Fibroblast of lung (primary cell): ENCODE measurements around the gene TRAF6.
"Not testable (repeated sequence)": the region's sequence is repeated elsewhere in the genome, so short reads cannot be mapped to it uniquely, and the experiment has no call there.

Experiments
- EZH2 ChIP-seq: IDR thresholded peaks from 2 replicates; pipeline ENCODE4 v1.5.1; 2012; ENCODE audit warnings: low read length, control low read depth, mild to moderate bottlenecking; ENCODE audit errors: missing control alignments
- TF ChIP-seq, protein P1 (sequence below), 2 donors: IDR thresholded peaks in 1 of 2; conservative IDR thresholded peaks in 1 of 2; 1 replicate in 1 of 2; 2 replicates in 1 of 2; pipeline ENCODE4 v1.5.1; 2011 to 2012; ENCODE audit warnings: low read length in 2 of 2, control low read depth in 1 of 2, inconsistent platforms in 1 of 2, low read depth in 1 of 2, mild to moderate bottlenecking in 1 of 2

DNA sequence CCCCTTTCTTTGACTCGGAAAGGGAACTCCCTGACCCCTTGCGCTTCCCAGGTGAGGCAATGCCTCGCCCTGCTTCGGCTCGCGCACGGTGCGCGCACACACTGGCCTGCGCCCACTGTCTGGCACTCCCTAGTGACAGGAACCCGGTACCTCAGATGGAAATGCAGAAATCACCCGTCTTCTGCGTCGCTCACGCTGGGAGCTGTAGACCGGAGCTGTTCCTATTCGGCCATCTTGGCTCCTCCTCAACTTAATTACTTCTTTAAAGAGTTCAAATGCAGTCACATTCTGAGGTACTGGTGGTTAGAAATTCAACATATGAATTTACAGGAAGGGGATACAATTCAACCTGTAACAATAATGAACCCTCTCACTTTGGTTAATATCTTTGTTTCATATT lies 47.3 kb upstream of the TRAF6 start:
- TF ChIP-seq, protein P1, sequence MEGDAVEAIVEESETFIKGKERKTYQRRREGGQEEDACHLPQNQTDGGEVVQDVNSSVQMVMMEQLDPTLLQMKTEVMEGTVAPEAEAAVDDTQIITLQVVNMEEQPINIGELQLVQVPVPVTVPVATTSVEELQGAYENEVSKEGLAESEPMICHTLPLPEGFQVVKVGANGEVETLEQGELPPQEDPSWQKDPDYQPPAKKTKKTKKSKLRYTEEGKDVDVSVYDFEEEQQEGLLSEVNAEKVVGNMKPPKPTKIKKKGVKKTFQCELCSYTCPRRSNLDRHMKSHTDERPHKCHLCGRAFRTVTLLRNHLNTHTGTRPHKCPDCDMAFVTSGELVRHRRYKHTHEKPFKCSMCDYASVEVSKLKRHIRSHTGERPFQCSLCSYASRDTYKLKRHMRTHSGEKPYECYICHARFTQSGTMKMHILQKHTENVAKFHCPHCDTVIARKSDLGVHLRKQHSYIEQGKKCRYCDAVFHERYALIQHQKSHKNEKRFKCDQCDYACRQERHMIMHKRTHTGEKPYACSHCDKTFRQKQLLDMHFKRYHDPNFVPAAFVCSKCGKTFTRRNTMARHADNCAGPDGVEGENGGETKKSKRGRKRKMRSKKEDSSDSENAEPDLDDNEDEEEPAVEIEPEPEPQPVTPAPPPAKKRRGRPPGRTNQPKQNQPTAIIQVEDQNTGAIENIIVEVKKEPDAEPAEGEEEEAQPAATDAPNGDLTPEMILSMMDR (conservative IDR thresholded peaks at IDR 0.05 in 1 of 2, IDR thresholded peaks at IDR 0.05 in 1 of 2; ENCODE audit: low read depth in 1 of 2, low read length in 2 of 2), result not testable (repeated sequence)
- TF ChIP-seq EZH2, result not testable (repeated sequence)
